Right lobe of liver (tissue), 6 donors: ENCODE data around the gene BRD3OS. TPM values are rescaled to one million over a fixed set of nuclear protein-coding genes. Genes with fewer than 3 reads are reported as not detected.
A peak's percentile ranks its signal among the peaks of the same experiment; 100 is the strongest.

Experiments used
- ATAC-seq, 4 donors: fragments of 200-7000 bp; cut with Tn5 transposase; one replicate each; pipeline ENCODE4 v1.9.1; 2020; ENCODE audit warnings: mild to moderate bottlenecking in 4 of 4, moderate library complexity in 4 of 4
- DNase-seq, 3 donors: peaks; one replicate each; pipeline ENCODE4 v3.0.0-alpha.2; 2020
- H3K27ac ChIP-seq, 3 donors: fragments of 200-600 bp; one replicate each; pipeline ENCODE4 v1.8.0; 2022
- H3K27me3 ChIP-seq, 2 donors: fragments of 200-600 bp; one replicate each; pipeline ENCODE4 v1.8.0; 2022
- H3K36me3 ChIP-seq, 4 donors: fragments of 200-600 bp; sonication (generic) in 1 of 4; one replicate each; pipeline versions ENCODE4 v1.5.1 to v1.8.0; 2017 to 2022; ENCODE audit warnings: control low read depth in 1 of 4
- H3K4me1 ChIP-seq, 4 donors: fragments of 200-600 bp; sonication (generic) in 1 of 4; one replicate each; pipeline versions ENCODE4 v1.5.1 to v1.8.0; 2017 to 2022; ENCODE audit warnings: control low read depth in 1 of 4
- H3K4me3 ChIP-seq, 3 donors: fragments of 200-600 bp; one replicate each; pipeline ENCODE4 v1.8.0; 2022
- H3K9me3 ChIP-seq, 4 donors: fragments of 200-600 bp; sonication (generic) in 1 of 4; one replicate each; pipeline versions ENCODE4 v1.5.1 to v1.8.0; 2017 to 2022; ENCODE audit warnings: control low read depth in 1 of 4
- POLR2A ChIP-seq: fragments of 450-650 bp; IDR thresholded peaks from one replicate; pipeline ENCODE4 v1.6.1; 2017; ENCODE audit warnings: antibody characterized with exemption, mild to moderate bottlenecking
- WGBS: methylation state at CpG from one replicate; pipeline ENCODE4 v1.1.6; 2018; ENCODE audit warnings: low coverage, low lambda C conversion rate; ENCODE audit not compliant: insufficient coverage; ENCODE audit errors: missing lambda C conversion rate; 5-methylcytosine and 5-hydroxymethylcytosine counted together
- intact Hi-C, 2 donors: fragments of 100-400 bp; cut with DNase I; formaldehyde crosslinking; loops; one replicate each; pipeline versions ENCODE4 v1.11.2 to v1.14.1; 2022
- total RNA-seq, 6 experiments: library from RNA; depleted of rRNA in 2 of 6; stranded (reverse); fragments of >200 nt in 2 of 6; fragmentation: NEBNext Ultra II Directional in 3 of 6; extraction: Animal tissue kit (Norgen Biotek cat#: 25700) in 3 of 6; gene quantifications; one replicate each; pipeline versions ENCODE4 v1.1.0 to v1.2.4, GENCODE V29; 2016 to 2023
- TF ChIP-seq, protein P1 (sequence below), 4 donors: fragments of 200-600 bp in 3 of 4; fragments of 450-650 bp in 1 of 4; IDR thresholded peaks; one replicate each; pipeline versions ENCODE4 v1.5.1 to v1.8.0; 2016 to 2022; ENCODE audit warnings: antibody characterized with exemption in 4 of 4, mild to moderate bottlenecking in 2 of 4
- donor health status: DM: no; HTN: yes; CAD: no.
- donor health status: DM: no; HTN: no; CAD: no.
- donor health status: DM: no; HTN: no; CAD: no.
- donor health status: DM: no; HTN: yes; CAD: no.
- donor health status: DM: no; HTN: yes; CAD: no.

Gene BRD3OS
- total RNA-seq, 6 experiments from 2014 or later: 3.2 to 8.1 (median 5.9) TPM

GRCh38 chr9:134033516-134034214 is 8.4 kb downstream of the BRD3OS start:
- no peaks in the 10 kb centered on the region for H3K9me3 ChIP-seq
- no peak overlapping the region for H3K27ac ChIP-seq
- H3K36me3 ChIP-seq: peaks cover 0 to 62% (median 27%) of the 10 kb centered on the region in 4 donors
- 82% methylated on average over 8 of the region's 26 CpGs for WGBS
- TF ChIP-seq POLR2A: no peak
- TF ChIP-seq, protein P1, sequence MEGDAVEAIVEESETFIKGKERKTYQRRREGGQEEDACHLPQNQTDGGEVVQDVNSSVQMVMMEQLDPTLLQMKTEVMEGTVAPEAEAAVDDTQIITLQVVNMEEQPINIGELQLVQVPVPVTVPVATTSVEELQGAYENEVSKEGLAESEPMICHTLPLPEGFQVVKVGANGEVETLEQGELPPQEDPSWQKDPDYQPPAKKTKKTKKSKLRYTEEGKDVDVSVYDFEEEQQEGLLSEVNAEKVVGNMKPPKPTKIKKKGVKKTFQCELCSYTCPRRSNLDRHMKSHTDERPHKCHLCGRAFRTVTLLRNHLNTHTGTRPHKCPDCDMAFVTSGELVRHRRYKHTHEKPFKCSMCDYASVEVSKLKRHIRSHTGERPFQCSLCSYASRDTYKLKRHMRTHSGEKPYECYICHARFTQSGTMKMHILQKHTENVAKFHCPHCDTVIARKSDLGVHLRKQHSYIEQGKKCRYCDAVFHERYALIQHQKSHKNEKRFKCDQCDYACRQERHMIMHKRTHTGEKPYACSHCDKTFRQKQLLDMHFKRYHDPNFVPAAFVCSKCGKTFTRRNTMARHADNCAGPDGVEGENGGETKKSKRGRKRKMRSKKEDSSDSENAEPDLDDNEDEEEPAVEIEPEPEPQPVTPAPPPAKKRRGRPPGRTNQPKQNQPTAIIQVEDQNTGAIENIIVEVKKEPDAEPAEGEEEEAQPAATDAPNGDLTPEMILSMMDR (IDR thresholded peaks at IDR 0.05): no peak
- no peak overlapping the region for H3K4me3 ChIP-seq
- no peaks in the 10 kb centered on the region for H3K27me3 ChIP-seq
- peaks cover 0 to 14% (median 6%) of the 10 kb centered on the region in 4 donors for H3K4me1 ChIP-seq
- intact Hi-C loops: no loop called here
- ATAC-seq (no peak), DNase-seq (peak in 2 of 3 donors; percentile 12 to 37)

GRCh38 chr9:134034215-134035040 is 9.1 kb downstream of the BRD3OS start:
- H3K4me3 ChIP-seq: no peak overlapping the region
- peak in 1 of 3 donors; percentile 14 for DNase-seq
- WGBS: 100% methylated on average over 3 of the region's 19 CpGs
- peaks cover 0 to 7% (median 2%) of the 10 kb centered on the region in 4 donors for H3K4me1 ChIP-seq
- ATAC-seq: no peak
- H3K9me3 ChIP-seq: no peaks in the 10 kb centered on the region
- H3K36me3 ChIP-seq: peaks cover 0 to 69% (median 27%) of the 10 kb centered on the region in 4 donors
- intact Hi-C loops: no loop called here
- no peak for TF ChIP-seq POLR2A
- TF ChIP-seq, protein P1 (IDR thresholded peaks at IDR 0.05): no peak
- H3K27ac ChIP-seq: no peak overlapping the region
- no peaks in the 10 kb centered on the region for H3K27me3 ChIP-seq

DNA sequence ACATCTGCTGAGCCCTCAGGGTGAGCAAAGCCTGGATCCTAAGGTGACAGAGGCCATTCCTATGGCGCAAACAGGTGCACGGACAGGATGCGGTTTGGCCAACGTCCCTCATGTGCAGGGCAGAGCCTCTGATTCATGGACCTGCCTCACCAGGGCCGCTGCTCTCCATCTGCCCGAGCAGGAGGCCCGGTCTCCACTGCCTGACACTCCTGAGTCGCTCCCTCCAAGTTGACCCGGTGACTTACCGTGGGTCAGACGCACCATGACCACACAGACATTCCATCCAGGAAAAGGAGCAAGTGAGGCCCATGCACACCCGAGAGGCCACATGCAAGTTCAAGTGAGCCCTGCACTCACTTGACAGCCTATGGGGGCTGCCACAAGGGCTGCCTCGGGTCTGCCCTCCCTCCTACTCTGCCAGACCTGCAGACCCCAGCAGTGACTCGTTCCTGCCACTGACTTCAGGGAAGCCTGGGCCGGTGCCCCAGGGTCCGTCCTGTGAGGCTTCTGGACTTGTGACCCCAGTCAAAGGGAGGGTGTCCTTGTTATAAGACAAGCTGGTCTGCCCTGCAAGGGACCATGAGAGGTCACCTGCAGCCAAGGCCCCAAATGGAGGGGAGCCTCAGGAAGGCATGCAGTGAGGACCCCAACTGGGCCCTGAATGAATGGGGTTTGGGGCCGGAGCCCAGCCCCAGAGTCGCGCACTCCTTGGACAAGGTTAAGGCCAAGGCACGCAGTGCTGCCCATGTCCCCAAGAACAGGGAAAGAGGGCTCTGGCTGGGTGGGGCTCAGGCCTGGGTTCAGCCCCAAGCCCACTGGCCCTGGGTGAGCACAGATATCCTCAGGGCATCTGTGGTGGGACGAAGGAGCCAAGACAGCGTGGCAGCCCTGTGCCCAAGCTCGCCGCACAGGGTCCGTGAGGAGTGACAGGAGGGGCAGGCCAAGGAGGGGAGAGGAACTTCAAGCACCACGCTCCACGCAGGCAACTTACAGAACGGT is 10.1 kb downstream of the BRD3OS start:
- Histone ChIP-seq H3K9me3 (no peaks in the 10 kb centered on the region), H3K4me1 (no peaks in the 10 kb centered on the region), H3K27me3 (no peaks in the 10 kb centered on the region), H3K36me3 (peaks cover 0 to 77% (median 27%) of the 10 kb centered on the region in 4 donors), H3K4me3 (no peak overlapping the region), H3K27ac (no peak overlapping the region)
- DNase-seq (peak in 1 of 3 donors; percentile 40), ATAC-seq (no peak)
- WGBS: no CpG with 5 or more reads among the region's 28 CpGs
- intact Hi-C loops: no loop called here
- no peak for TF ChIP-seq POLR2A
- TF ChIP-seq, protein P1 (IDR thresholded peaks at IDR 0.05): no peak

GRCh38 chr9:134036130-134036529 is 10.8 kb downstream of the BRD3OS start:
- ATAC-seq (no peak), DNase-seq (peak in 1 of 3 donors; percentile 16)
- Histone ChIP-seq H3K27me3 (no peaks in the 10 kb centered on the region), H3K36me3 (peaks cover 0 to 69% (median 26%) of the 10 kb centered on the region in 4 donors), H3K27ac (no peak overlapping the region), H3K4me1 (no peaks in the 10 kb centered on the region), H3K4me3 (no peak overlapping the region), H3K9me3 (no peaks in the 10 kb centered on the region)
- no CpG with 5 or more reads among the region's 16 CpGs for WGBS
- intact Hi-C loops: no loop called here
- TF ChIP-seq, protein P1 (IDR thresholded peaks at IDR 0.05): no peak
- TF ChIP-seq POLR2A: no peak
